SK-N-MC (cell line): ENCODE results near the gene DLX1.
"Not testable (repeated sequence)": the region's sequence is repeated elsewhere in the genome, so short reads cannot be mapped to it uniquely, and the experiment has no call there.

Experiments used
- DNase-seq: peaks from one replicate; pipeline ENCODE4 v3.0.0-alpha.2; 2011; ENCODE audit warnings: low read depth, low spot score
- H3K27ac ChIP-seq: fragments of 200-600 bp; sonication (generic); 2 replicates; pipeline ENCODE4 v1.5.1; 2016; ENCODE audit warnings: mixed run types
- H3K36me3 ChIP-seq: fragments of 200-600 bp; sonication (generic); 2 replicates; pipeline ENCODE4 v1.6.1; 2017; ENCODE audit warnings: antibody characterized with exemption, low read length, mixed read lengths; ENCODE audit not compliant: insufficient read depth
- H3K4me3 ChIP-seq: fragments of 200-600 bp; sonication (generic); 2 replicates; pipeline ENCODE4 v1.5.1; 2016
- H3K9ac ChIP-seq: fragments of 200-600 bp; sonication (generic); 2 replicates; pipeline ENCODE4 v1.8.0; 2017; ENCODE audit warnings: mixed run types, mixed read lengths; ENCODE audit not compliant: insufficient read length
- H3K9me3 ChIP-seq: fragments of 200-600 bp; sonication (generic); 2 replicates; pipeline ENCODE4 v1.6.1; 2017; ENCODE audit warnings: low read depth, mild to moderate bottlenecking, antibody characterized with exemption, low read length, moderate library complexity, mixed read lengths
- EZH2 ChIP-seq: fragments of 200-600 bp; sonication (generic); IDR thresholded peaks from one replicate; pipeline ENCODE4 v1.6.1; 2017; ENCODE audit warnings: antibody characterized with exemption
- FOXP2 ChIP-seq: optimal IDR thresholded peaks from 2 replicates; pipeline ENCODE3; 2011; ENCODE audit warnings: mild to moderate bottlenecking, moderate library complexity; ENCODE audit not compliant: insufficient read depth; ENCODE audit errors: extremely low read length, control extremely low read depth
- POLR2AphosphoS5 ChIP-seq: IDR thresholded peaks from 2 replicates; pipeline ENCODE4 v1.6.1; 2012; ENCODE audit warnings: mild to moderate bottlenecking, low read depth, low read length, borderline replicate concordance

Gene DLX1

GRCh38 chr2:172048508-172049503 is 36.5 kb upstream of the DLX1 start:
- Histone ChIP-seq H3K9me3 (no peaks in the 10 kb centered on the region), H3K36me3 (no peaks in the 10 kb centered on the region), H3K4me3 (no peak overlapping the region), H3K27ac (no peak overlapping the region), H3K9ac (no peak overlapping the region)
- DNase-seq, result no peak
- no peak for TF ChIP-seq POLR2AphosphoS5
- TF ChIP-seq FOXP2, result no peak
- no peak for TF ChIP-seq EZH2

- H3K9me3 ChIP-seq, result no peaks in the 10 kb centered on the region
- no peaks in the 10 kb centered on the region for H3K36me3 ChIP-seq
- TF ChIP-seq POLR2AphosphoS5 (no peak), FOXP2 (no peak), EZH2 (no peak)
- no peak overlapping the region for H3K27ac ChIP-seq
- no peak for DNase-seq
- no peak overlapping the region for H3K9ac ChIP-seq
- no peak overlapping the region for H3K4me3 ChIP-seq
Observed at GRCh38 chr2:172049567-172050120, 35.7 kb upstream of the DLX1 start.

GRCh38 chr2:172050479-172051125 is 34.7 kb upstream of the DLX1 start:
- DNase-seq, result no peak
- TF ChIP-seq FOXP2 (no peak), EZH2 (no peak), POLR2AphosphoS5 (no peak)
- Histone ChIP-seq H3K4me3 (no peak overlapping the region; the same call in 1 of the 2 replicates), H3K9ac (no peak overlapping the region), H3K36me3 (no peaks in the 10 kb centered on the region), H3K27ac (peak overlapping the region; percentile 39; the same call in 1 of the 2 replicates), H3K9me3 (no peaks in the 10 kb centered on the region)

GRCh38 chr2:172052000-172052983 is 33.0 kb upstream of the DLX1 start:
- Histone ChIP-seq H3K27ac (peak overlapping the region; percentile 37; the same call in 1 of the 2 replicates), H3K9me3 (no peaks in the 10 kb centered on the region), H3K9ac (no peak overlapping the region), H3K4me3 (peak overlapping the region; percentile 26), H3K36me3 (no peaks in the 10 kb centered on the region)
- no peak for DNase-seq
- no peak for TF ChIP-seq EZH2
- TF ChIP-seq POLR2AphosphoS5, result no peak
- TF ChIP-seq FOXP2, result no peak

- no peaks in the 10 kb centered on the region for H3K36me3 ChIP-seq
- TF ChIP-seq POLR2AphosphoS5, result no peak
- TF ChIP-seq FOXP2, result no peak
- no peak for TF ChIP-seq EZH2
Observed at GRCh38 chr2:172053486-172053885, 31.8 kb upstream of the DLX1 start.

GRCh38 chr2:172056293-172056692 is 29.0 kb upstream of the DLX1 start:
- H3K9me3 ChIP-seq, result no peaks in the 10 kb centered on the region
- DNase-seq, result no peak
- no peak overlapping the region for H3K27ac ChIP-seq
- H3K9ac ChIP-seq, result no peak overlapping the region
- H3K36me3 ChIP-seq, result no peaks in the 10 kb centered on the region
- TF ChIP-seq POLR2AphosphoS5, result no peak
- TF ChIP-seq FOXP2, result no peak
- TF ChIP-seq EZH2, result no peak
- no peak overlapping the region for H3K4me3 ChIP-seq

More at GRCh38 chr2:172053486-172053885, 31.8 kb upstream of the DLX1 start:
- H3K27ac ChIP-seq, result no peak overlapping the region
- no peak overlapping the region for H3K4me3 ChIP-seq
- no peak for DNase-seq
- H3K9ac ChIP-seq, result no peak overlapping the region
- H3K9me3 ChIP-seq, result no peaks in the 10 kb centered on the region

- H3K27ac ChIP-seq, result no peak overlapping the region
- no peak overlapping the region for H3K4me3 ChIP-seq
- no peaks in the 10 kb centered on the region for H3K36me3 ChIP-seq
- no peak for DNase-seq
- H3K9ac ChIP-seq, result no peak overlapping the region
- TF ChIP-seq POLR2AphosphoS5, result no peak
- no peak for TF ChIP-seq FOXP2
- no peak for TF ChIP-seq EZH2
- no peaks in the 10 kb centered on the region for H3K9me3 ChIP-seq
Observed at GRCh38 chr2:172058660-172059059, 26.6 kb upstream of the DLX1 start.

- not testable (repeated sequence) for H3K4me3 ChIP-seq, H3K27ac ChIP-seq, H3K36me3 ChIP-seq, DNase-seq, H3K9me3 ChIP-seq, H3K9ac ChIP-seq
Observed at GRCh38 chr2:172060118-172060517, 25.2 kb upstream of the DLX1 start.
